CD4-positive, alpha-beta T cell treated with Interleukin-2 at 100 ng/mL for 4 hours (primary cell): ENCODE data around the gene CCDC158.
"Not testable (repeated sequence)": the region's sequence is repeated elsewhere in the genome, so short reads cannot be mapped to it uniquely, and the experiment has no call there.

Experiments used
- DNase-seq: peaks from one replicate; pipeline ENCODE4 v3.0.0-alpha.2; 2020; ENCODE audit warnings: low spot score

CCDC158 gene

GRCh38 chr4:76420762-76421581 is at the start of gene CCDC158:
CCDC158 (minus strand) TSS chr4:76421141; CDS start chr4:76403207, 17,934 bp downstream.
- no peak for DNase-seq

- no peak for DNase-seq
Observed at GRCh38 chr4:76470532-76470931, 49.6 kb upstream of the CCDC158 start.

- DNase-seq: no peak
Observed at GRCh38 chr4:76470064-76470463, 49.1 kb upstream of the CCDC158 start.

GRCh38 chr4:76463568-76463967 is 42.6 kb upstream of the CCDC158 start:
- no peak for DNase-seq

GRCh38 chr4:76459291-76459723 is 38.4 kb upstream of the CCDC158 start:
- no peak for DNase-seq

GRCh38 chr4:76458825-76459224 is 37.9 kb upstream of the CCDC158 start:
- DNase-seq: no peak

GRCh38 chr4:76458297-76458696 is 37.4 kb upstream of the CCDC158 start:
- DNase-seq: no peak

- DNase-seq: no peak
Observed at GRCh38 chr4:76457885-76458284, 36.9 kb upstream of the CCDC158 start.

GRCh38 chr4:76454073-76454472 is 33.1 kb upstream of the CCDC158 start:
- DNase-seq: not testable (repeated sequence)

GRCh38 chr4:76453232-76453631 is 32.3 kb upstream of the CCDC158 start:
- DNase-seq: no peak

GRCh38 chr4:76449833-76450232 is 28.9 kb upstream of the CCDC158 start:
- no peak for DNase-seq

- no peak for DNase-seq
Observed at GRCh38 chr4:76449362-76449767, 28.4 kb upstream of the CCDC158 start.

GRCh38 chr4:76448211-76448610 is 27.3 kb upstream of the CCDC158 start:
- DNase-seq: no peak

GRCh38 chr4:76447393-76447851 is 26.5 kb upstream of the CCDC158 start:
- no peak for DNase-seq

- DNase-seq: no peak
Observed at GRCh38 chr4:76445911-76446310, 25.0 kb upstream of the CCDC158 start.

GRCh38 chr4:76443376-76443775 is 22.4 kb upstream of the CCDC158 start:
- no peak for DNase-seq

GRCh38 chr4:76442807-76443206 is 21.9 kb upstream of the CCDC158 start:
- no peak for DNase-seq

- DNase-seq: no peak
Observed at GRCh38 chr4:76441881-76442280, 20.9 kb upstream of the CCDC158 start.

GRCh38 chr4:76439491-76439890 is 18.6 kb upstream of the CCDC158 start:
- DNase-seq: no peak

GRCh38 chr4:76435528-76436319 is 14.8 kb upstream of the CCDC158 start:
- DNase-seq: no peak

- no peak for DNase-seq
Observed at GRCh38 chr4:76434901-76435527, 14.1 kb upstream of the CCDC158 start, which contains the start of gene SHROOM3. SHROOM3 (plus strand) TSS chr4:76435229; CDS start chr4:76436053, 824 bp downstream.
